CD14-positive monocyte (primary cell): Measurements from ENCODE around the gene TNS2. TPM values are rescaled to one million over a fixed set of nuclear protein-coding genes. Genes with fewer than 3 reads are reported as not detected.
A peak's percentile ranks its signal among the peaks of the same experiment; 100 is the strongest.

Experiments used
- DNase-seq, 3 donors: peaks; one replicate each; pipeline ENCODE4 v3.0.0-alpha.2; 2011 to 2022
- H2AFZ ChIP-seq: 2 replicates; pipeline ENCODE4 v1.6.0; 2012; ENCODE audit warnings: mild to moderate bottlenecking, low read depth, low read length, inconsistent platforms; ENCODE audit not compliant: insufficient read depth, poor library complexity, severe bottlenecking
- H3K27ac ChIP-seq, 2 donors: 1 replicate in 1 of 2; 2 replicates in 1 of 2; pipeline ENCODE4 v1.5.1; 2012 to 2013; ENCODE audit warnings: low read length in 2 of 2, control low read depth in 1 of 2, inconsistent platforms in 1 of 2, low read depth in 1 of 2, mild to moderate bottlenecking in 1 of 2
- H3K27me3 ChIP-seq, 2 donors: one replicate each; pipeline versions ENCODE4 v1.6.0 to v1.6.1; 2011 to 2013; ENCODE audit warnings: low read length in 2 of 2; ENCODE audit not compliant: control insufficient read depth in 2 of 2, insufficient read depth in 2 of 2
- H3K36me3 ChIP-seq, 2 donors: replicated peaks in 1 of 2; 1 replicate in 1 of 2; 2 replicates in 1 of 2; pipeline versions ENCODE4 v1.5.1 to v1.6.1; 2012 to 2013; ENCODE audit warnings: low read length in 2 of 2, control low read depth in 1 of 2, inconsistent platforms in 1 of 2, mild to moderate bottlenecking in 1 of 2; ENCODE audit not compliant: insufficient read depth in 2 of 2, control insufficient read depth in 1 of 2
- H3K4me1 ChIP-seq, 2 donors: 1 replicate in 1 of 2; 2 replicates in 1 of 2; pipeline versions ENCODE4 v1.5.1 to v1.6.1; 2012 to 2013; ENCODE audit warnings: low read length in 2 of 2, control low read depth in 1 of 2, inconsistent platforms in 1 of 2, mild to moderate bottlenecking in 1 of 2, moderate library complexity in 1 of 2; ENCODE audit not compliant: insufficient read depth in 2 of 2, control insufficient read depth in 1 of 2
- H3K4me2 ChIP-seq: replicated peaks from 2 replicates; pipeline ENCODE3; 2012; ENCODE audit warnings: low read length, moderate library complexity, mild to moderate bottlenecking; ENCODE audit not compliant: poor library complexity, severe bottlenecking; ENCODE audit errors: extremely low read depth
- H3K4me3 ChIP-seq, 3 experiments: fragments of 200-600 bp in 1 of 3; sonication (generic) in 1 of 3; replicated peaks in 1 of 3; 1 replicate in 2 of 3; 2 replicates in 1 of 3; pipeline ENCODE4 v1.5.1; 2011 to 2013; ENCODE audit warnings: low read length in 3 of 3, mild to moderate bottlenecking in 3 of 3, control low read depth in 2 of 3, low read depth in 2 of 3, inconsistent platforms in 1 of 3, moderate library complexity in 1 of 3
- H3K79me2 ChIP-seq: 2 replicates; pipeline ENCODE4 v1.6.0; 2012; ENCODE audit warnings: mild to moderate bottlenecking, control low read depth, inconsistent platforms, low read length, moderate library complexity; ENCODE audit not compliant: insufficient read depth
- H3K9ac ChIP-seq: 2 replicates; pipeline ENCODE4 v1.6.0; 2017; ENCODE audit warnings: low read length, mild to moderate bottlenecking; ENCODE audit not compliant: insufficient read depth, poor library complexity, severe bottlenecking
- H3K9me3 ChIP-seq, 2 donors: replicated peaks in 1 of 2; 1 replicate in 1 of 2; 2 replicates in 1 of 2; pipeline versions ENCODE4 v1.5.1 to v1.6.1; 2012 to 2013; ENCODE audit warnings: low read length in 2 of 2, control low read depth in 1 of 2; ENCODE audit not compliant: control insufficient read depth in 1 of 2, insufficient read depth in 1 of 2
- H4K20me1 ChIP-seq: 2 replicates; pipeline ENCODE4 v1.6.0; 2012; ENCODE audit warnings: mild to moderate bottlenecking, low read length, control low read depth, moderate library complexity; ENCODE audit not compliant: insufficient read depth
- H3K27ac Mint-ChIP-seq, 7 donors: one replicate each; pipeline ENCODE4 v1.8.0; 2020; ENCODE audit warnings: mild to moderate bottlenecking in 7 of 7, mixed read lengths in 7 of 7, moderate library complexity in 6 of 7, inconsistent platforms in 2 of 7
- H3K27me3 Mint-ChIP-seq, 3 donors: one replicate each; pipeline ENCODE4 v1.8.0; 2021 to 2022; ENCODE audit warnings: low read depth in 3 of 3, mild to moderate bottlenecking in 3 of 3, mixed read lengths in 3 of 3, moderate library complexity in 3 of 3, inconsistent platforms in 1 of 3
- H3K36me3 Mint-ChIP-seq, 2 donors: one replicate each; pipeline ENCODE4 v1.8.0; 2020; ENCODE audit warnings: mixed read lengths in 2 of 2, inconsistent platforms in 1 of 2, mild to moderate bottlenecking in 1 of 2
- H3K4me1 Mint-ChIP-seq: one replicate; pipeline ENCODE4 v1.8.0; 2020; ENCODE audit warnings: mild to moderate bottlenecking, mixed read lengths
- H3K4me3 Mint-ChIP-seq, 2 donors: one replicate each; pipeline ENCODE4 v1.8.0; 2020; ENCODE audit warnings: mild to moderate bottlenecking in 2 of 2, mixed read lengths in 2 of 2, moderate library complexity in 1 of 2
- H3K9me3 Mint-ChIP-seq, 7 donors: one replicate each; pipeline ENCODE4 v1.8.0; 2020 to 2022; ENCODE audit warnings: mixed read lengths in 7 of 7, mild to moderate bottlenecking in 6 of 7, moderate library complexity in 6 of 7, inconsistent platforms in 2 of 7
- WGBS: methylation state at CpG from one replicate; pipeline ENCODE4 v1.1.5; 2013; ENCODE audit warnings: missing lambda C conversion rate; ENCODE audit not compliant: insufficient coverage; 5-methylcytosine and 5-hydroxymethylcytosine counted together
- intact Hi-C, 2 donors: fragments of 100-400 bp; cut with micrococcal nuclease; formaldehyde crosslinking; loops; one replicate each; pipeline versions ENCODE4 v1.15.0 to v1.15.1; 2023
- polyA plus RNA-seq, 3 donors: library from polyadenylated mRNA; depleted of rRNA in 1 of 3; unstranded in 2 of 3; stranded (reverse) in 1 of 3; fragments of 300-500 nt in 2 of 3; fragments of >200 nt in 1 of 3; fragmentation: Illumina TruSeq in 2 of 3; gene quantifications; 1 replicate in 2 of 3; 2 replicates in 1 of 3; pipeline ENCODE4 v1.2.3, GENCODE V29; 2012 to 2021
- TF ChIP-seq, protein P1 (sequence below): fragments of 200-600 bp; IDR thresholded peaks from one replicate; pipeline ENCODE4 v1.8.0; 2022; ENCODE audit warnings: antibody characterized with exemption, mild to moderate bottlenecking

TNS2 gene
- polyA plus RNA-seq, 3 donors = 0.05 to 0.43 (median 0.36) TPM

DNA sequence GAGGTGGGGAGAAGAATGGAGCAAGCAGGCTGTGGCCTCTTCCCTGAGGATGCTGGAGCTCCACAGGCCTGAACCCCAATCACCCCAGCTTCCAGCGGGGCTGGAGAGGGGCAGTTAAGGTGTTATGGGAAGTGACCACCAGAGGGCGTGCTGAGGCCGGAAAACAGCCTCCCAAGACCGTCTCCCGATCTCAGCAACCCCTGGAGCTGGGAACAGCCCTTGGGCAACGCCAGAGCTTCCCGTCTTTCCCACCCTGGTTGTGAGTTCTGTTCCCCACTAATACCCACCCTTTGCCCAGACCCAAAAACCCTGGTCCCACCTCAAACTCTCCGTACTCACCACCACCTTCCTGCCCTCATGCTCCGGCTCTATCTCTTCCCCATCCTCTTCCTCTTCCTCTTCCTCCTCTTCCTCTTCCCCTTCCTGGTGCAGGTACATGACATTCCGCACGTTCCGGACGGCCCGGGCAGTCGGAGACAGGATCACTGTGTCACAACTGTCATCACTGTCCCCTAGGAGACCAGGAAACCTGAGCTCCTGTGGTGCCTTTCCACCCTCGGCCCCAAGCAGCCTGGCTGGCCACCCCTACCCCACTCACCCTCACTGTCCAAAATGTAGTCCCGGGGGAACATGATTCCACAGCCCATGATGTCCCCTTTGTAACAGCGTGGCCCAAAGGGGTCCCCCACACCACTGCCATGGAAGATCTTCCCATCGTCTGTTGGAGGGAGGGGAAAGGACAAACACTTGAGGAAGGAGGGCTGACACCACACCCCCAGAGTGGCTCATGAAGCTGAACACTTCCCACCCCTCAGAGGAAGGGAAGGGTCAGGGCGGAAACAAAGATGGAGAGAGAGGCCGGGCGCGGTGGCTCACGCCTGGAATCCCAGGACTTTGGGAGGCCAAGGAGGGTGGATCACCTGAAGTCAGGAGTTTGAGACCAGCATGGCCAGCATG is 16.4 kb downstream of the TNS2 start:
- Histone ChIP-seq H4K20me1 (peaks cover 29% of the 10 kb centered on the region), H3K9ac (no peak overlapping the region), H3K36me3 (peaks cover 57 to 74% of the 10 kb centered on the region in 2 donors), H3K79me2 (no peaks in the 10 kb centered on the region), H3K27me3 (no peaks in the 10 kb centered on the region), H3K4me1 (peaks cover 4 to 15% of the 10 kb centered on the region in 2 donors), H3K27ac (no peak overlapping the region), H2AFZ (no peak overlapping the region), H3K4me2 (no peak overlapping the region), H3K9me3 (no peaks in the 10 kb centered on the region), H3K4me3 (no peak overlapping the region)
- Mint-ChIP-seq H3K27ac (peak overlapping the region in 3 of 7 donors; percentile 23 to 66 (median 48)), H3K4me1 (peaks cover 24% of the 10 kb centered on the region), H3K9me3 (peaks cover 0 to 1% (median 0%) of the 10 kb centered on the region in 7 donors), H3K36me3 (peaks cover 78 to 82% of the 10 kb centered on the region in 2 donors), H3K4me3 (peak overlapping the region in 1 of 2 donors; percentile 17), H3K27me3 (peaks cover 0 to 1% (median 1%) of the 10 kb centered on the region in 3 donors)
- TF ChIP-seq, protein P1, sequence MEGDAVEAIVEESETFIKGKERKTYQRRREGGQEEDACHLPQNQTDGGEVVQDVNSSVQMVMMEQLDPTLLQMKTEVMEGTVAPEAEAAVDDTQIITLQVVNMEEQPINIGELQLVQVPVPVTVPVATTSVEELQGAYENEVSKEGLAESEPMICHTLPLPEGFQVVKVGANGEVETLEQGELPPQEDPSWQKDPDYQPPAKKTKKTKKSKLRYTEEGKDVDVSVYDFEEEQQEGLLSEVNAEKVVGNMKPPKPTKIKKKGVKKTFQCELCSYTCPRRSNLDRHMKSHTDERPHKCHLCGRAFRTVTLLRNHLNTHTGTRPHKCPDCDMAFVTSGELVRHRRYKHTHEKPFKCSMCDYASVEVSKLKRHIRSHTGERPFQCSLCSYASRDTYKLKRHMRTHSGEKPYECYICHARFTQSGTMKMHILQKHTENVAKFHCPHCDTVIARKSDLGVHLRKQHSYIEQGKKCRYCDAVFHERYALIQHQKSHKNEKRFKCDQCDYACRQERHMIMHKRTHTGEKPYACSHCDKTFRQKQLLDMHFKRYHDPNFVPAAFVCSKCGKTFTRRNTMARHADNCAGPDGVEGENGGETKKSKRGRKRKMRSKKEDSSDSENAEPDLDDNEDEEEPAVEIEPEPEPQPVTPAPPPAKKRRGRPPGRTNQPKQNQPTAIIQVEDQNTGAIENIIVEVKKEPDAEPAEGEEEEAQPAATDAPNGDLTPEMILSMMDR = peak; percentile 96
- WGBS = 28% methylated on average over 11 of the region's 24 CpGs
- DNase-seq = peak; percentile 54 to 72 (median 67)
- intact Hi-C loops = loop anchor here (1.0 to 5.0 kb wide), 3 partner anchors 33 to 131 kb away; partner anchors contain the start of gene SOAT2 (in 1 of the 2)

DNA sequence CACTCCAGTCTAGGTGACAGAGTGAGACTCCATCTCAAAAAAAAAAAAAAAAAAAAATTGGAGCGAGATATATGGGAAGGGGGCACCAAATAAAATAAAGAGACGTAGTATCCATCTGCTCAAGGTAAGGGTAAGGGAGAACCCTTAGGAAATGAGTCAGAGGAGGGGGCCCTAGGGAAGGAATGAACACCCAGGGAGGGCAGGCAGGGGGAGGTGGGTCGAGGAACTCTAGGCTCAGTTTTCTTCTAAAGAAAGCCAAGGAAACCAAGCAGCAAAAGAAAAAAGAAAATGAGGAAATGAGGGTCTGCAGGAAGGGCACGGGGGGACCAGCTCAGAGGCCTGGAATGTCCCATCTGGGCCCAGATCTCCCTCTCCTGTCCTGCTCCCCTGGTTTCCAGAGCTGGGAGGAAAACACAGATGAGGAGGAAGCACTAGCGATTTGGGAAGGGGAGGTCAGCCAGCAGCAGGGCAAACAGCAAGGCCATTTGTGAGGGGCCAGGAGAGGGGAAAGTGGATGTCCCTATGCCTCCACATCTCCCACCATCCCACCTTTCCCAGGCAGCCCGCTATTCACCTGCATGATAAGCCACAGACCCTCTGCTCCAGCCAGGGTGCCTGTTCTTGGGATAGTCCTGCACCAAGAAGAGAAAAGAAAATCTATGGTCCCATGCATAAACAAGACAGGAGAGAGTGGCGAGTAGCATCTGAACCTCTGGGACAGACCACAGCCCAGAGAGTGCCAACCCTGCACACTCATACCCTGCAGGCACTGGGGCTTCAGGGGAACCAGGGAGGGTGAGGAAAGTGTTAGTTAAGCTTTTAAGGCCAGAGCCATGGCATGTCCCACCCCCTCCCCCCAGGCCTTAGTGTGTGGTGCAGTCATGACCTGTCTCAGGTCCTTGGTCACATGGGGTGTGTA is 17.5 kb downstream of the TNS2 start:
- H3K36me3 Mint-ChIP-seq = peaks cover 88 to 93% of the 10 kb centered on the region in 2 donors
- peaks cover 29% of the 10 kb centered on the region for H3K4me1 Mint-ChIP-seq
- Histone ChIP-seq H4K20me1 (peaks cover 38% of the 10 kb centered on the region), H3K79me2 (no peaks in the 10 kb centered on the region), H3K4me3 (no peak overlapping the region), H3K36me3 (peaks cover 62 to 85% of the 10 kb centered on the region in 2 donors), H3K9me3 (no peaks in the 10 kb centered on the region), H2AFZ (no peak overlapping the region), H3K9ac (no peak overlapping the region), H3K27ac (no peak overlapping the region), H3K27me3 (no peaks in the 10 kb centered on the region), H3K4me1 (peaks cover 11 to 23% of the 10 kb centered on the region in 2 donors), H3K4me2 (no peak overlapping the region)
- no peak overlapping the region for H3K4me3 Mint-ChIP-seq
- TF ChIP-seq, protein P1 = no peak
- WGBS = 89% methylated on average over 3 of the region's 7 CpGs
- H3K27ac Mint-ChIP-seq = peak overlapping the region in 3 of 7 donors; percentile 9 to 66 (median 46)
- peaks cover 0 to 1% (median 0%) of the 10 kb centered on the region in 7 donors for H3K9me3 Mint-ChIP-seq
- no peaks in the 10 kb centered on the region for H3K27me3 Mint-ChIP-seq
- intact Hi-C loops = loop anchor here (5.0 kb wide), 2 partner anchors 35 to 130 kb away; partner anchors contain the start of gene SOAT2 (in 1 of the 2)
- no peak for DNase-seq
